SHP77 treated with DMSO at 0.1 percent for 48 hours (cell line): ENCODE measurements around the gene UBE3A.
"Not testable (repeated sequence)": the region's sequence is repeated elsewhere in the genome, so short reads cannot be mapped to it uniquely, and the experiment has no call there.

Experiments used
- DNase-seq: peaks from one replicate; lab custom pipeline; 2025; lab: John Stamatoyannopoulos, UW

Gene UBE3A

DNA sequence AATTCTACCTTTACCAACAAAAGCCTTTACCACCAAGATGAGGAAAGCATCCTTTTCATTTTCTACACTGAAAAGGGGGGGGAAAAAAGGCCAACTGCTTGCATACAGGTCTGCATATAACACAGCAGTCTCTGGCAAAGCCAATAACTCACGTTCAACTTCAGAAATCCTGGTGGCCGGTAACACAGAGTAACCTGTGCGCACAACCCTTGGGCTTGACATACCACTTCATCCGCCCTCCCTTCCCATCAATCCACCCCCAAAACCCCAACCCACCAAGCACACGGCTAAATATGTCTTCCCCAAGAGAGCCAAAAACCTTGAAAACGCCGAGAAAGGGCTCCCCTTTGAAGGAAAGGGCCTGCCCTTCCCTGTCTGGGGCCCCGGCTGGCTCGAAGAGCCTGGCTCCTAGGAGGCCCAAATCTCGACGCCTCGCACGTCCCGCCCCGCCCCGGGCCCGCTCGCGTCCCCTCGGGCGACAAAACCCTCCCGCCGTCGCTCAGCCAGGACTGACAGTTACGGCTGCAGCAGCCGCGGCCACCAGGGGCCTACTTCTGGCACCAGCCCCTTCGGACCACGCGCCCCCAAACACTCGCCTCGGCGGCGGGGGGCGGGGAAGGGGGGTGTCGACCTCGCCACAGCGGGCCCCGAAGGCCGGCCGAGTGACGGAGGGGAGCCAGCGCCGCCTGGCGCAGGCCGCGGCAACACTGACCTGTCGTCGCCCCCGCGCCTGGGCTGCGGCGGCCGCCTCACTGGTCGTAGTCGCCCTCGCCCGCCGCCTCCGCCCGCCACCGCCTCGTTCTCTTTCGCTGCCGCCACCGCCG is 835 bp downstream of the UBE3A start:
- no peak for DNase-seq

GRCh38 chr15:25436707-25437106 is 2.1 kb downstream of the UBE3A start:
- DNase-seq, result no peak

DNA sequence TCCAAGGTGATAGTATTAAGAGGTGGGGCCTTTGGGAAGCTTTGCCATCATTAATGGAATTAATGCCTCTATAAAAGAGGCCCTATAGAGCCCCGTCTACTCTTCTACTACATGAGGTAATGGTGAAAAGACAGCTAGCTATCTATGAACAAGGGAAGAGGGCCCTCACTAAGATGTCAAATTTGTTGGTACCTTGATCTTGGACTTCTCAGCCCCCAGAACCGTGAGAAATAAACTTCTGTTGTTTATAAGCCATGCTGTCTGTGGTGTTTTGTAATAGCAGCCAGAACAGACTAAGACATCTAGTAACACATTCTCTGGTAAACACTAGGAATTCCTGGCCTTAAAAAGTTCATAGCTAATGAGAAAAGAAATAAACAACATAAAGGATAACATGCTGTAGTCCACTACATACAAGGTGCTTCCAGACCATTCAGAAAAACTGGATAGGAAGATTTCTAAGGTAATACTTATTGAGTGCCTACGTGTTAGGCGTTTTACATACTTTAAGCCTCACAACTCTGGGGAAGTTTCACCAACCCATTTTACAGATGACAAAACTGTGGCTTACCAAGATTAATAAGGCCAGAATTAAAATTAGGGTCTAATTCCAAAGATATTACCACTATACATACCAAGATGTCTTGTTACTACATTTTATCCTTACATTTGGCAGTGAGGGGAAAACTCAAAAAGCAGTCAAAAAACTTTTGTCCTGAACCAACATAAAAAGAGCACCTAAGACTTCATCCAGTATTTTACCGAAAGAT is 3.2 kb downstream of the UBE3A start:
- DNase-seq, result no peak

- no peak for DNase-seq
These were observed 5.5 kb downstream of the UBE3A start for GRCh38 chr15:25433118-25433865.

GRCh38 chr15:25431836-25432561 is 6.8 kb downstream of the UBE3A start:
- DNase-seq, result no peak

DNA sequence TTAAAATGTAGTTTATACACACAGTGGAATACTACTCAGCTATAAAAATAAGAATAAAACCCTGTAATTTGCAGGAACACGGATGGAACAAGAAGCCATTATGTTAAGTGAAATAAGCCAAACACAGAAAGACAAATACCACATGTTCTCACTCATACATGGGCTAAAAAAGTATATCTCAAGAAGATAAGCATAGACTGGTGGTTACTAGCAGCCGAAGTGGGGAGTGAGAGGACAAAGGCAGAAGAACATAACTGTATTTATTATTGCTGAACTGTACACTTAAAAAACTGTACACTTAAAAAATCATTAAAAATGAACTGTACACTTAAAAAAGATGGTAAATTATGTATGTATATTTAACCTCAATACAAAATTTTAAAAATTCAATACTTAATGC is 11.0 kb downstream of the UBE3A start:
- DNase-seq, result no peak

GRCh38 chr15:25426896-25427610 is 11.8 kb downstream of the UBE3A start:
- DNase-seq, result no peak

DNA sequence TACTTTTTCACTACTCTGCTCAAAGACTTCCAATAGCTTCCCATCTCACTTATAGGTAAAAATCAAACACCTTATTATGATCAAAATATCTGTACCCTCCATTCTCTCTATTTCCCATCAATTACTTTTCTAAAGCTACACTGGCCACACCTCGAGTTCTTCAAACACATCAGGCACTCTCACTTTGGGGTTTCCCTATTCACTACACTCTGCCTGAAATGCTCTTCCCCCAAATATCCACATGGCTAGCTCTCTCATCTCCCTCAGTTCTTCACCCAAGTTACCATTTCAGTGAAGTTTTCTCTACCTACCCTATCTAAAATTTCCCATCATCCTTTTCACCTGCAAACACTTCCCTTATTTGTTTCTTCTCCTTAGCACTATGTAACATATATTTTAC is 14.8 kb downstream of the UBE3A start:
- DNase-seq, result no peak

GRCh38 chr15:25422021-25422420 is 16.8 kb downstream of the UBE3A start:
- DNase-seq, result no peak

DNA sequence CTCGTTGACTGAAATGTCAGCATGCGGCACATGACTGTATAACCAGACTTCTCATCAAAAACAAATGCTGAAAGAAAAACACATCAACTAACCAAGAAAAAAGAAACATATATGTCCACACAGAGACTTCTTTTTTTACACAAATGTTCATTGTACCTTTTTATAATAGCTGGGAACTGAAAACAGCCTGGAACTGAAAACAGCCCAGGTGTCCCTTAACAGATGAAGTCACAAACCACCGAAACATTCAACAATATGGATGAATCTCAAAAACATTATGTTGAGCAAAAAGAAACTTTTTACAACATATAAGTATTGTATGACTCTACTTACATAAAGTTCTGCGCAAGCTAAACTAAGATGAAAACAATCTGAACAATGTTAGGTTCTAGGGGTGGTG is 20.6 kb downstream of the UBE3A start:
- no peak for DNase-seq

GRCh38 chr15:25417604-25418003 is 21.2 kb downstream of the UBE3A start:
- no peak for DNase-seq

- DNase-seq, result no peak
These were observed 22.1 kb downstream of the UBE3A start for GRCh38 chr15:25416693-25417092.

- no peak for DNase-seq
These were observed 23.1 kb downstream of the UBE3A start for GRCh38 chr15:25415707-25416106.

- DNase-seq, result no peak
These were observed 23.6 kb downstream of the UBE3A start for GRCh38 chr15:25415217-25415616.

DNA sequence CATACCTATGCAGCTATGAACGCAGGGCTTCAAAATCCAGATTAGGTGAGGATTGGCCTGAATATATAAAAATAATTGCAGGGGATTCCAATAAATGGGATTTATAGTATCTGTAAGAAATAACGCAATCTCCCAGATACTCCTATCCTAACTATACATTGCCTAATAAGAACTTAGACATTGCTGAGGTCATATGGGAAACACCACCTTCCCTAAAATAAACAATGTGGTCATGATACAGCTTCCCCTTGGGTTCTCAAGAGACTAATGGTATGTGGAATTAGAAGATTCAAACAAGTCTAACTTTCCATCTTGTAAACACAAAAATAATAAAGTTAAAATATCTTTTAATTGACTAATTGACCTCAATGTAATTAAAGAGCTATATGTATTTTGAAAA is 28.2 kb downstream of the UBE3A start:
- no peak for DNase-seq

DNA sequence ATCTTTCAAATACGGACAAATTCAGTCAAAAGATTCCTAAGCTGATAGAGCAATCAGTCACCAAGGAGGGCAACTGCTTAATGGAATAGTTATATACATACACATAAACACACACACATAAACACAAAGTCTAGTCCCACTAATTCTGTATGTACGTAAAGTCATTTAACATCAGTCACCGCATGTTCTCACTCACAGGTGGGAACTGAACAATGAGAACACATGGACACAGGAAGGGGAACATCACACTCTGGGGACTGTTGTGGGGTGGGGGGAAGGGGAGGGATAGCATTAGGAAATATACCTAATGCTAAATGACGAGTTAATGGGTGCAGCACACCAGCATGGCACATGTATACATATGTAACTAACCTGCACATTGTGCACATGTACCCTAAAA is 29.1 kb downstream of the UBE3A start:
- not testable (repeated sequence) for DNase-seq

DNA sequence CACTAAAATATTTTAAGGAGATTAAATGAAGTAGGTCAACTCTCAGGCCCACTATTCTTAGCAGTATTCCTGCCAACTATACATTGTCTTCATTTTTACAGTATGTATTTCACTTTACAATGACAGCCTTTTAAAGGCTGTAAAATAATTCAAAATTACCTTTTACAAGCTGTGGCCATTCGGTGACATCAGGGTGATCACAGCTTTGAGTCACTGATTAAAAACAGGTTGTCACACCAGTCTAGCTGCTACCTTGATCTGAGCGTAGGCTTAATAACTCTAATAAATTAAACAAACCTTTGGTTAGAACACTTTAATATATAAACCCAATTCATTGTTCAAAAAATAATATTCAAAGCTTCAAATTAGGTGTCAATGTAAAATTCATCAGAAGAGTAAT is 29.9 kb downstream of the UBE3A start:
- DNase-seq, result no peak

DNA sequence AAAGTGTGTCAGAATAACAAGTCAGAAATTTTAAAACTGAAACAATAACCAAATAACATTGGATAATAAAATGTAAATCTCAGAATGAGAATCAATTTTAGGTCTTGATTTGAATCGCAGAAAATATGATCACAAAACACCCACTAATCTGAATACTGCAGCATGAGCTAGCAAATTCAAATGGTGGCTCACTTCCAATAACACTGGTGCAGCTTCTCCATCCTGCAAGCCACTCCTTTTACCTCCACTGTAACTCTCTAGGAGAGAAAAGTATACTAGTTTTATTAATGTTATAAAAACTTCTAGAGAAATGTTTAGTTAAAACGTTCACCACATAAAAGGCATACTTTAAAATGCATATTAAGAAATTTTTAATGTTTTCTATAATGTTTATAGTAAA is 30.4 kb downstream of the UBE3A start:
- no peak for DNase-seq

DNA sequence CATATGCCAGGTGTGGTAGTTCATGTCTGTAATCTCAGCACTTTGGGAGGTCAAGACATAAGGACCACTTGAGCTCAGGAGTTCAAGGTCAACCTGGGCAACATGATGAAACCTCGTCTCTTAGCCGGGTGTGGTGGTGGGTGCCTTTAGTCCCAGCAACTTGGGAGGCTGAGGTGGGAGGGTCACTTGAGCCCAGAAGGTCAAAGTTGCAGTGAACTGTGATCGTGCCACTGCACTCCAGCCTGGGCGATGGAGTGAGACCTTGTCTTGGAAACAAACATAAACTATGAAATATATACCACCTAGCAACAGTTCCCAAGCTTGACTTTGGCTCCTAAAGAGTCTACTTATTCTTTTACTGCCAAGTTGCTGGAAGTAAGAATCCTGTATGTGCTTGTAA is 30.9 kb downstream of the UBE3A start:
- DNase-seq, result no peak

DNA sequence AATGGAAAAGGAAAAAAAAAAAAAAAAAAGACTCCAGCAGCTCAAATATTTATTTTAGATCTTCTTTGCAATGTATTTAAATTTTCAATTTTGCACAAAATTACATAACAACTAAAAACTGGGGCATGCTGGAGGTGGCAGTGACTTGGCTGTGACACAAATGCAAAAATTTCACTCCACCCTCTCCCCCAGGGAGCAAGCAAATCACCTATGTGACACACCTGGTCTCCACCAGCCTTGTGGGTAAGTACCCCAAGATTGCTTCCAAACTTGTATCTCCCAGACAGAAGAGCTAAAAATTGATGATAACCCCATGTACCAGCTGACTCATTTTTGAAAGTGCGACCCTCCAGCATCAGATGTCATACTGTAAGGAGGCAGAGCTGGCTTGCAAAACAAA is 32.0 kb downstream of the UBE3A start:
- DNase-seq, result no peak

DNA sequence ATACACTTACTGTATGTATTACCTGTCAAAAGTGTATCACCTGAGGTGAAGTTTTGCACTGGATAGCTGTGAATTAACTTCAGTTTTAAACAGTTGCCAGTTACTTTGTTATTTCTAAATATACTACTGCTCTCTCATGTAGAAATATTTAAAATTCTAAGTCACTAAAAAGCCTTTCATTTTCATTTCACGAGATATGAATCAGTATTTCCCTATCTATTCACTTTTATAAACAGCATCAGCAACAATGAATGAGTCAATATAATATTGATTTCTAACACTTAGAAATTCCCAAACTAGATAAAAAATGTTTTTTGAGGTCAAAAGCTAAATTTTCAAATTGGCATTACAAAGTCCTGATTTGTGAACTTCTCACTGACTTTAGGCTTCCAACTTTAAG is 32.6 kb downstream of the UBE3A start:
- no peak for DNase-seq
